B cell (primary cell): ENCODE measurements around the gene BUD31. TPM values are rescaled to one million over a fixed set of nuclear protein-coding genes. Genes with fewer than 3 reads are reported as not detected.

Experiments
- ATAC-seq: fragments of 200-7000 bp; cut with Tn5 transposase; one replicate; pipeline ENCODE4 v1.10.0; 2021; ENCODE audit warnings: low read depth, mild to moderate bottlenecking, moderate number of reproducible peaks, moderate library complexity
- CTCF ChIA-PET: fragments of 350-600 bp; sonication (Branson Sonifier 250); formaldehyde crosslinking; loops from one replicate; lab custom pipeline; 2021; ENCODE audit warnings: antibody characterized with exemption, inconsistent platforms; lab: Charles Lee
- POLR2A ChIA-PET: fragments of 350-600 bp; sonication (Branson Sonifier 250); formaldehyde crosslinking; loops from one replicate; lab custom pipeline; 2021; ENCODE audit warnings: antibody characterized with exemption; lab: Charles Lee
- DNase-seq: peaks from one replicate; pipeline ENCODE4 v3.0.0; 2013
- H2AFZ ChIP-seq: 2 replicates; pipeline ENCODE4 v1.6.1; 2012; ENCODE audit warnings: mild to moderate bottlenecking, low read depth, low read length; ENCODE audit not compliant: insufficient read depth, poor library complexity, severe bottlenecking
- H3K27ac ChIP-seq, 2 donors: 1 replicate in 1 of 2; 2 replicates in 1 of 2; pipeline ENCODE4 v1.5.1; 2012 to 2013; ENCODE audit warnings: low read length in 2 of 2, mild to moderate bottlenecking in 2 of 2, moderate library complexity in 1 of 2
- H3K27me3 ChIP-seq, 4 experiments: fragments of 200-600 bp in 1 of 4; sonication (generic) in 1 of 4; replicated peaks in 1 of 4; 1 replicate in 2 of 4; 2 replicates in 2 of 4; pipeline versions ENCODE4 v1.6.1 to v1.7.0; 2013 to 2016; ENCODE audit warnings: low read length in 3 of 4, mild to moderate bottlenecking in 2 of 4, mixed read lengths in 1 of 4, moderate library complexity in 1 of 4; ENCODE audit not compliant: insufficient read depth in 4 of 4, control insufficient read depth in 3 of 4; ENCODE audit errors: control extremely low read depth in 1 of 4
- H3K36me3 ChIP-seq, 2 experiments: replicated peaks in 1 of 2; 1 replicate in 1 of 2; 2 replicates in 1 of 2; pipeline versions ENCODE4 v1.6.1 to v1.7.1; 2013; ENCODE audit warnings: low read length in 1 of 2; ENCODE audit not compliant: insufficient read depth in 2 of 2, control insufficient read depth in 1 of 2; ENCODE audit errors: control extremely low read depth in 1 of 2, extremely low read depth in 1 of 2
- H3K4me1 ChIP-seq, 2 donors: fragments of 200-600 bp in 1 of 2; sonication (generic) in 1 of 2; 1 replicate in 1 of 2; 2 replicates in 1 of 2; pipeline versions ENCODE4 v1.5.1 to v1.6.1; 2013 to 2017; ENCODE audit warnings: low read length in 2 of 2; ENCODE audit not compliant: control insufficient read depth in 2 of 2, insufficient read depth in 2 of 2
- H3K4me2 ChIP-seq: replicated peaks from 2 replicates; pipeline ENCODE3; 2012; ENCODE audit warnings: mild to moderate bottlenecking, low read depth, low read length; ENCODE audit not compliant: poor library complexity, severe bottlenecking
- H3K4me3 ChIP-seq, 5 experiments: fragments of 200-600 bp in 1 of 5; sonication (generic) in 1 of 5; 1 replicate in 3 of 5; 2 replicates in 2 of 5; pipeline versions ENCODE4 v1.5.1 to v1.7.0; 2011 to 2016; ENCODE audit warnings: low read length in 4 of 5, mild to moderate bottlenecking in 4 of 5, low read depth in 2 of 5, control low read depth in 1 of 5, moderate library complexity in 1 of 5; ENCODE audit not compliant: insufficient read depth in 1 of 5; ENCODE audit errors: control extremely low read depth in 1 of 5, extremely low read depth in 1 of 5
- H3K79me2 ChIP-seq: fragments of 200-600 bp; sonication (generic); one replicate; pipeline ENCODE4 v1.6.0; 2016; ENCODE audit warnings: low read length; ENCODE audit not compliant: control insufficient read depth, insufficient read depth
- H3K9ac ChIP-seq: fragments of 200-600 bp; sonication (generic); 2 replicates; pipeline ENCODE4 v1.6.1; 2017; ENCODE audit warnings: mild to moderate bottlenecking, low read length, moderate library complexity
- H3K9me3 ChIP-seq, 3 donors: one replicate each; pipeline versions ENCODE4 v1.6.1 to v1.7.1; 2013; ENCODE audit warnings: low read length in 2 of 3; ENCODE audit not compliant: control insufficient read depth in 2 of 3, insufficient read depth in 1 of 3; ENCODE audit errors: control extremely low read depth in 1 of 3
- H4K20me1 ChIP-seq: 2 replicates; pipeline ENCODE4 v1.6.0; 2012; ENCODE audit warnings: mild to moderate bottlenecking, low read length; ENCODE audit not compliant: insufficient read depth, control insufficient read depth, poor library complexity, severe bottlenecking
- H3K27ac Mint-ChIP-seq: one replicate; pipeline ENCODE4 v1.8.0; 2021; ENCODE audit warnings: mixed read lengths
- H3K27me3 Mint-ChIP-seq: one replicate; pipeline ENCODE4 v1.8.0; 2021; ENCODE audit warnings: mixed read lengths
- H3K4me1 Mint-ChIP-seq: one replicate; pipeline ENCODE4 v1.8.0; 2021; ENCODE audit warnings: mixed read lengths
- H3K4me3 Mint-ChIP-seq: one replicate; pipeline ENCODE4 v1.8.0; 2021; ENCODE audit warnings: mixed read lengths
- H3K9me3 Mint-ChIP-seq: one replicate; pipeline ENCODE4 v1.8.0; 2022; ENCODE audit warnings: mixed read lengths; ENCODE audit not compliant: insufficient read depth
- EZH2 ChIP-seq: IDR thresholded peaks from 2 replicates; pipeline ENCODE4 v1.6.1; 2012; ENCODE audit warnings: borderline replicate concordance, low read depth, mild to moderate bottlenecking, moderate library complexity, low read length; ENCODE audit not compliant: insufficient read depth, poor library complexity, severe bottlenecking
- WGBS: methylation state at CpG from one replicate; pipeline ENCODE4 v1.1.5; 2013; ENCODE audit warnings: missing lambda C conversion rate; ENCODE audit not compliant: insufficient coverage; 5-methylcytosine and 5-hydroxymethylcytosine counted together
- intact Hi-C: fragments of 100-400 bp; cut with micrococcal nuclease; formaldehyde crosslinking; loops from one replicate; pipeline ENCODE4 v1.10.0; 2022
- polyA plus RNA-seq: library from polyadenylated mRNA; depleted of rRNA; stranded (reverse); fragments of >200 nt; gene quantifications from 2 replicates; pipeline ENCODE4 v1.2.3, GENCODE V29; 2012
- total RNA-seq, 2 donors: library from RNA; stranded (reverse); fragments of 120-200 nt in 1 of 2; gene quantifications; 1 replicate in 1 of 2; 2 replicates in 1 of 2; pipeline versions ENCODE4 v1.2.3 to v1.2.4, GENCODE V29; 2013 to 2022
- TF ChIP-seq, protein P1 (sequence below): fragments of 200-600 bp; IDR thresholded peaks from one replicate; pipeline ENCODE4 v1.8.0; 2022; ENCODE audit warnings: antibody characterized with exemption, mild to moderate bottlenecking

Gene BUD31
- total and polyA plus RNA-seq, 2 donors (not counting 1 experiment from before 2014, with no cell fraction given) = 57.8 to 69.4 TPM

DNA sequence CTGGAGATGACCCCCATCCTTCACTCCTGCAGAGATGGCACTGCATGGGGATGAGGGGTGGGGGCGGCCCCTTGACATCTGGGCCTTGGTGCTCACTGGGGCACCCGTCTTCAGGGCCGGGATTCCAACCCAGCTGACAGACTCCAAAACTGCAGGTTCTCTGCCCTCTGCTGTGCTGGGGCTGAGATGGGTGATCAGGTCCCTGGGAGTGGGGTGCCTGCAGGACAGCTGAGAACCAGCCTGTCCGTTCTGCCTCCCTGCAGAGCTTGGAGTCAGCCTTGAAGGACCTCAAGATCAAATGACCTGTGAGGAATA lies 14.6 kb upstream of the BUD31 start:
- peak overlapping the region; percentile 93 for H3K27ac Mint-ChIP-seq
- Histone ChIP-seq H4K20me1 (peaks cover 94% of the 10 kb centered on the region), H3K4me3 (no peak overlapping the region), H3K4me2 (peak overlapping the region; percentile 93), H3K9me3 (no peaks in the 10 kb centered on the region), H3K9ac (no peak overlapping the region), H3K27me3 (no peaks in the 10 kb centered on the region), H3K36me3 (peaks cover 0 to 74% of the 10 kb centered on the region in 2 experiments), H3K4me1 (peaks cover 12 to 20% of the 10 kb centered on the region in 2 donors), H3K79me2 (peaks cover 34% of the 10 kb centered on the region), H3K27ac (peak overlapping the region in 1 of 2 donors; percentile 21), H2AFZ (no peak overlapping the region)
- no peaks in the 10 kb centered on the region for H3K27me3 Mint-ChIP-seq
- ChIA-PET CTCF (interaction anchor here (1.9 to 3.8 kb wide), 2 partner anchors 14 to 19 kb away, joined by 7 to 20 read pairs; partner anchors contain the start of genes ARPC1B, BUD31 and PDAP1), POLR2A (interaction anchor here (0.7 to 2.0 kb wide), 2 partner anchors 9 to 14 kb away, joined by 3 to 12 read pairs; partner anchors contain the start of genes BUD31 and PDAP1)
- H3K4me1 Mint-ChIP-seq = peaks cover 22% of the 10 kb centered on the region
- DNase-seq = no peak
- H3K9me3 Mint-ChIP-seq = no peaks in the 10 kb centered on the region
- intact Hi-C loops = no loop called here
- WGBS = 89% methylated on average over 4 of the region's 4 CpGs
- TF ChIP-seq EZH2 = no peak
- TF ChIP-seq, protein P1, sequence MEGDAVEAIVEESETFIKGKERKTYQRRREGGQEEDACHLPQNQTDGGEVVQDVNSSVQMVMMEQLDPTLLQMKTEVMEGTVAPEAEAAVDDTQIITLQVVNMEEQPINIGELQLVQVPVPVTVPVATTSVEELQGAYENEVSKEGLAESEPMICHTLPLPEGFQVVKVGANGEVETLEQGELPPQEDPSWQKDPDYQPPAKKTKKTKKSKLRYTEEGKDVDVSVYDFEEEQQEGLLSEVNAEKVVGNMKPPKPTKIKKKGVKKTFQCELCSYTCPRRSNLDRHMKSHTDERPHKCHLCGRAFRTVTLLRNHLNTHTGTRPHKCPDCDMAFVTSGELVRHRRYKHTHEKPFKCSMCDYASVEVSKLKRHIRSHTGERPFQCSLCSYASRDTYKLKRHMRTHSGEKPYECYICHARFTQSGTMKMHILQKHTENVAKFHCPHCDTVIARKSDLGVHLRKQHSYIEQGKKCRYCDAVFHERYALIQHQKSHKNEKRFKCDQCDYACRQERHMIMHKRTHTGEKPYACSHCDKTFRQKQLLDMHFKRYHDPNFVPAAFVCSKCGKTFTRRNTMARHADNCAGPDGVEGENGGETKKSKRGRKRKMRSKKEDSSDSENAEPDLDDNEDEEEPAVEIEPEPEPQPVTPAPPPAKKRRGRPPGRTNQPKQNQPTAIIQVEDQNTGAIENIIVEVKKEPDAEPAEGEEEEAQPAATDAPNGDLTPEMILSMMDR = no peak
- no peak for ATAC-seq
- H3K4me3 Mint-ChIP-seq = peak overlapping the region; percentile 94

DNA sequence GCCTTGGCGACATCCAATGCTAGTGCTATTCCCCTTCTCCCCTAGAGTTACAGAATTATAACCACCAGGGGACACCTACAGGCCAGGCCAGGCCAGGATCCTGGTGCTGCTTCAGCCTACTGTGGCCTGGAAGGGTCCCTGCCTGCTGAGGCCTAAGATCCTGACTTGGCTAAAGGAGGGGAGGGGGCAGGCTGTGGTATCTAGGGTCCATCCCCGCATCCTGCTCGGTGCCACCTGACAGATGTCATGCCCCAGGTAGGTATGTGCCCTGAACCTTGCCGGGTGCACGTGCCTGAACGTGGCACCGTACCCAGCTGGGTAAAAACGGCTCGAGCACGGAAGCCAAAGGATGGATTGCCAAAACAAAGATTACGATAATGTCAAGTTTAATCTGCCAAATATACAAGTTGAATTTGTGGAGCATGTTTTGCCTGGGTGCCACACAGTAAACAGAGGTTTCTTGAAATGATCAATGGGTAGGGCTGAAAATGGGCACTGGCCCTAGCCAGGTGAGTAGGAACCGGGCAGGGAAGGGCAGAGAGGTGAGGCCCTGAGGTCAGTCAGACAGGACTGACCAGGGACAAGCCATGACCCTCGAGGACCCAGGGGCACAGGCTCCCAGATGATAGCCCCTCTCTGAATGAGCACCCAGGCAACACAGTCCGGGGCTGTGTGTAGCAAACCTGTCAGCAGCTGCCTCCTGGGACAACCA lies 13.0 kb upstream of the BUD31 start:
- Mint-ChIP-seq H3K27me3 (no peaks in the 10 kb centered on the region), H3K27ac (peak overlapping the region; percentile 32), H3K4me3 (no peak overlapping the region), H3K4me1 (peaks cover 22% of the 10 kb centered on the region), H3K9me3 (no peaks in the 10 kb centered on the region)
- intact Hi-C loops = no loop called here
- Histone ChIP-seq H3K4me2 (no peak overlapping the region), H3K9ac (no peak overlapping the region), H3K4me1 (peaks cover 12 to 20% of the 10 kb centered on the region in 2 donors), H4K20me1 (peaks cover 96% of the 10 kb centered on the region), H2AFZ (no peak overlapping the region), H3K4me3 (no peak overlapping the region), H3K27me3 (no peaks in the 10 kb centered on the region), H3K9me3 (no peaks in the 10 kb centered on the region), H3K36me3 (peaks cover 4 to 73% of the 10 kb centered on the region in 2 experiments), H3K79me2 (peaks cover 22% of the 10 kb centered on the region), H3K27ac (no peak overlapping the region)
- ATAC-seq = no peak
- POLR2A ChIA-PET = no interaction called here
- CTCF ChIA-PET = no interaction called here
- DNase-seq = no peak
- WGBS = 93% methylated on average over 12 of the region's 14 CpGs
- no peak for TF ChIP-seq EZH2
- TF ChIP-seq, protein P1 = no peak
